GM18861 (cell line): ENCODE results near the gene UBL5.

Experiments used
- ATAC-seq: cut with Tn5 transposase; IDR thresholded peaks from one replicate; pipeline ENCODE4 v1.9.1; 2021; ENCODE audit not compliant: unreplicated experiment

Gene UBL5

GRCh38 chr19:9878511-9879196 lies 50.9 kb downstream of the UBL5 start:
- no peak for ATAC-seq
